Pons (tissue), 1 donor: ENCODE measurements around the gene SKIC8.
A peak's percentile ranks its signal among the peaks of the same experiment; 100 is the strongest.

ENCODE experiments used
- DNase-seq: peaks from one replicate; pipeline ENCODE4 v3.0.0-alpha.2; 2016; ENCODE audit warnings: low spot score

Gene SKIC8

GRCh38 chr15:78321786-78322185 is 22.4 kb upstream of the SKIC8 start:
- DNase-seq = no peak

GRCh38 chr15:78321041-78321570 is 21.7 kb upstream of the SKIC8 start:
- DNase-seq = no peak

- no peak for DNase-seq
Observed at GRCh38 chr15:78320183-78320582, 20.8 kb upstream of the SKIC8 start.

- DNase-seq = no peak
Observed at GRCh38 chr15:78319588-78319987, 20.2 kb upstream of the SKIC8 start.

- DNase-seq = no peak
Observed at GRCh38 chr15:78317145-78317836, 17.9 kb upstream of the SKIC8 start.

GRCh38 chr15:78316283-78317083 is 17.1 kb upstream of the SKIC8 start:
- DNase-seq = peak; percentile 95

GRCh38 chr15:78315686-78316282 is 16.4 kb upstream of the SKIC8 start:
- peak; percentile 40 for DNase-seq

- DNase-seq = no peak
Observed at GRCh38 chr15:78314181-78314581, 14.8 kb upstream of the SKIC8 start.

- DNase-seq = no peak
Observed at GRCh38 chr15:78313383-78313782, 14.0 kb upstream of the SKIC8 start.

GRCh38 chr15:78312957-78313356 is 13.5 kb upstream of the SKIC8 start:
- DNase-seq = no peak

GRCh38 chr15:78312536-78312935 is 13.1 kb upstream of the SKIC8 start:
- DNase-seq = no peak

GRCh38 chr15:78311292-78311691 is 11.9 kb upstream of the SKIC8 start:
- no peak for DNase-seq

- peak; percentile 53 for DNase-seq
Observed at GRCh38 chr15:78308422-78309032, 9.1 kb upstream of the SKIC8 start.

GRCh38 chr15:78307976-78308375 is 8.6 kb upstream of the SKIC8 start:
- no peak for DNase-seq

- no peak for DNase-seq
Observed at GRCh38 chr15:78306176-78306774, 6.9 kb upstream of the SKIC8 start.

GRCh38 chr15:78304216-78305066 is 5.0 kb upstream of the SKIC8 start:
- DNase-seq = no peak

- DNase-seq = no peak
Observed at GRCh38 chr15:78302579-78303312, 3.3 kb upstream of the SKIC8 start.

- no peak for DNase-seq
Observed at GRCh38 chr15:78301828-78302227, 2.4 kb upstream of the SKIC8 start.

- DNase-seq = no peak
Observed at GRCh38 chr15:78301326-78301725, 1.9 kb upstream of the SKIC8 start.

- no peak for DNase-seq
Observed at GRCh38 chr15:78292219-78292618, 7.2 kb downstream of the SKIC8 start.
